ENCODE results near the gene NCKAP5.

DNA sequence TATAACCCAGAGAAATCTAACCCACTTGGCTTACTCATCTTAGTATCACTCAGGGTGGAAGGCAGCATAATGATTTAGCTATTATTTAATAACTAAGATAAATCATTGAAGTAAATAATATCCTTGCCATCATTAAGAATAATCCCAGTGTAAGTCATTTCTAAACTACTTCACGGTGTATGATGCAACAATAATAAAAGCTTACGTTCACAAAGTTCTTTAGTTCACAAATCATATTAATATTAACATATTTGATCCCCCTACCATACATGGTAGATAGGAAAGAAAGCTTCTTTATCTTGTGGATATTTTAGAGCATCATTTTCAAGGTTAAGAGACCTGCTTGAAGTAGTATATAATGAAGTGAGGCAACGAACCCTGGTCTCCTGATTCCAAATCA lies 401.0 kb downstream of the NCKAP5 start:
- TF ChIP-seq, protein P1, sequence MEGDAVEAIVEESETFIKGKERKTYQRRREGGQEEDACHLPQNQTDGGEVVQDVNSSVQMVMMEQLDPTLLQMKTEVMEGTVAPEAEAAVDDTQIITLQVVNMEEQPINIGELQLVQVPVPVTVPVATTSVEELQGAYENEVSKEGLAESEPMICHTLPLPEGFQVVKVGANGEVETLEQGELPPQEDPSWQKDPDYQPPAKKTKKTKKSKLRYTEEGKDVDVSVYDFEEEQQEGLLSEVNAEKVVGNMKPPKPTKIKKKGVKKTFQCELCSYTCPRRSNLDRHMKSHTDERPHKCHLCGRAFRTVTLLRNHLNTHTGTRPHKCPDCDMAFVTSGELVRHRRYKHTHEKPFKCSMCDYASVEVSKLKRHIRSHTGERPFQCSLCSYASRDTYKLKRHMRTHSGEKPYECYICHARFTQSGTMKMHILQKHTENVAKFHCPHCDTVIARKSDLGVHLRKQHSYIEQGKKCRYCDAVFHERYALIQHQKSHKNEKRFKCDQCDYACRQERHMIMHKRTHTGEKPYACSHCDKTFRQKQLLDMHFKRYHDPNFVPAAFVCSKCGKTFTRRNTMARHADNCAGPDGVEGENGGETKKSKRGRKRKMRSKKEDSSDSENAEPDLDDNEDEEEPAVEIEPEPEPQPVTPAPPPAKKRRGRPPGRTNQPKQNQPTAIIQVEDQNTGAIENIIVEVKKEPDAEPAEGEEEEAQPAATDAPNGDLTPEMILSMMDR (IDR thresholded peaks at IDR 0.05) = no peak
- no peak for TF ChIP-seq POLR2A (IDR thresholded peaks at IDR 0.05)
